HG03432 (cell line): ENCODE results near the gene PDPN.

Experiments
- ATAC-seq: cut with Tn5 transposase; IDR thresholded peaks from one replicate; pipeline ENCODE4 v1.9.1; 2021; ENCODE audit warnings: mild to moderate bottlenecking, moderate library complexity; ENCODE audit not compliant: unreplicated experiment

PDPN gene

GRCh38 chr1:13576926-13577325, 6.7 kb upstream of the PDPN start:
- ATAC-seq = no peak

GRCh38 chr1:13577846-13578245, 5.8 kb upstream of the PDPN start:
- no peak for ATAC-seq

DNA sequence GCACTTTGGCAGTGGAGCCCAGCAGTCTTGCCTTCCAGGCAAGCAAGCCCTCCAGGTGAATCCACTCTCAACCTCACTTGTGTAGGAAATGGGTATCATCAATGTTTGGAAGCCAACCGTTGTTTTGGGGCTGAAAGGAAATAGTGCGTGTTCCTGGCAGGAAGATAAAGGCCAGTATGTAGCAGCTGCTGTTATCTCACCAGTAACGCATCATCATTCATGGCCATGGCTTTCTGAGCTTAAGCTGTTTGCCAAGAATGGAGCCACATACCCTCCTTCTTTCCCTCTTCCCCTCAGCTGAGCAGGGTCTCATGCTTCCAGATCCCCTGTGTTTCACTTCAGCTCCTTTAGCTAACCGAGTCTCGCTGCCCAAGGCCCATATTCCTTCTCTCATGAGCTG, 2.2 kb upstream of the PDPN start:
- ATAC-seq = no peak

DNA sequence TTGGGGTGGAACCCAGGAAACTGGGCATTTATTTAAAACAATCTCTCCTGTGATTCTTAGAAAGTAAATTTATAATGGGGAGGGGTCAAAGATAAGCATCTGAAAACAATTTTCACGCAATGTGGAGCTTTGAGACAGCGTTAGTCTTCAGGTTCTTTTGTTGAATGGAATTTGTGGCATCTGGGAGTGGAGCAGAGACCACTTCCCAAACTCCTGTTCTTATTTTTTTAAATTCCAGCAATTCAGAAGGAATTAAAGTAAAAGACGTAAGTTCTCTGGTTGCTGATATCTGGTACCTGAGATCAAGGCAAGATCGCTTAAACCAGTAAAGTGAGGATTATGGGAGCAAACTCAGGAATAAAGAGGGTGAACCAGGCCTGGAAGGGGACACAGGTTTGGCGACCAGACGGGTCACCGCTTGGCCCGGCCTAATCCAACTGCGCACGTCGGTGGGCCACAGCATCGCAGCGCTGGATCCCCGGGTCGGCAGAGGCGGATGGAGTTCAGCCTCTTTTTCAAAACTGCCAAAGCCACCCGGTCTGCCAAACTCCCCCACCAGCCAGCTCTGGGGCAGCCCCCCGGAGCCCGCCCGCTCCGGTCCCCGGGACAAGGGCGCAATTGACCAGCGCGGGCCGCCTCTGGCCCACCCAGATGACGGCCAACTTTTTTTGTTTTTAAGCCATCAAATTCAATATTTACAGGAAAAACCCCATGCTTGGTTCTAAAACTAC, 754 bp upstream of the PDPN start:
- ATAC-seq = no peak

- ATAC-seq = no peak
These were observed 547 bp downstream of the PDPN start for GRCh38 chr1:13583966-13584791.

DNA sequence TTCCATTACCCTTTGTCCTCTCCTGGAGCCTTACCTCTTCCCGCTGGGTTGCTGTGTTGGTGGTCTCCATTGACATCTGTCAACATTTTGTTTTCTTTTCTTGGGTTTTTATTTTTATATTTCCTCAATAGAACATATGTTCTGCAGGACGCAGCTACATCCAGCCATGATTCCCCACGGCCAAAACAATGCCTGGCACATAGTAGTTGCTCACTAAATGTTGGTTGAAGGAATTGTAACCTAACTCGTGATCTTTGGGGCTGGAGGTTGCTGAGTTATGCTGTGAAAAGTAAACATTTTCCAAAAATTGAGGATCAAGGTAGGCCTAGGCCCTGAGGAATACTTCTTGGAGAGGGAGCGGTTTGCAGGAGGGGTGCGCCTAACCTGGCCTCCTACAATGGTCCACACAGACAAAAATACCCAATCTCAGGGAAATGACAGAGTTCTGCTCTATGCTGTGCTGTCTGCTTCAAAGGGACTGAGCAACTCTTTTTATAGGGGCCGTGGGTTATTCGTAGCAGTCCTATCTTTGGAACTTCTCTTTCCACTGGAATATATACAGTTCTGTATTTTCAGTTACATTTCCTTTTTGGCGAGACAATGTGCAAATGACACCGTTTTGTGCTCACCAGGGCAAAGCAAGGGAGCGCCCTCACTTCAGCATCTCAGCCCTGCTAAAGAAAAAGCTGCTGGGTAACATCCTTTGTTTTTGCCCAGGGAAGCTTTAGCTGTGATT, 1.4 kb downstream of the PDPN start:
- no peak for ATAC-seq

- ATAC-seq = no peak
These were observed 2.0 kb downstream of the PDPN start for GRCh38 chr1:13585612-13585991.

- no peak for ATAC-seq
These were observed 2.4 kb downstream of the PDPN start for GRCh38 chr1:13586001-13586400.

GRCh38 chr1:13587256-13588030, 3.8 kb downstream of the PDPN start:
- ATAC-seq = no peak

- no peak for ATAC-seq
These were observed 5.5 kb downstream of the PDPN start for GRCh38 chr1:13588946-13589796.

DNA sequence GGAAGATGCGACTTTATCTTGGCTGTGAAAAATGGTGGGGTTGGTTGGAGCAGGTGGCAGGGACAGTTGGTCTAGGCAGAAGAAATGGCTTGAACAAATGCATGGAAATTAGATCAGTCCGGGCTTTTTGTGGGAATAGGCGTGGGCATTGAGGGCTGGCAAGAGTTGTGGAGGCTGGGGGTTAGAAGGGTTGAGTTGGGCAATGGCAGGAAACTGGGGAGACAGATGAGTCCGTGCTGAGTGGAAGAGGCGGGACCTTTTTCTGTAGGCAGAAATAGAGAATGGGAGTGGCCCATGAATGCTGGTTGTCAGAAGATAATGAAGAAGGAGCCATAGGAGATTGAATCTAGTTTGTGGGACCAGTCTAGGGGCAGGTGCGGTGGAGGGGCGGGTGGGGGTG, 6.9 kb downstream of the PDPN start:
- ATAC-seq = no peak

DNA sequence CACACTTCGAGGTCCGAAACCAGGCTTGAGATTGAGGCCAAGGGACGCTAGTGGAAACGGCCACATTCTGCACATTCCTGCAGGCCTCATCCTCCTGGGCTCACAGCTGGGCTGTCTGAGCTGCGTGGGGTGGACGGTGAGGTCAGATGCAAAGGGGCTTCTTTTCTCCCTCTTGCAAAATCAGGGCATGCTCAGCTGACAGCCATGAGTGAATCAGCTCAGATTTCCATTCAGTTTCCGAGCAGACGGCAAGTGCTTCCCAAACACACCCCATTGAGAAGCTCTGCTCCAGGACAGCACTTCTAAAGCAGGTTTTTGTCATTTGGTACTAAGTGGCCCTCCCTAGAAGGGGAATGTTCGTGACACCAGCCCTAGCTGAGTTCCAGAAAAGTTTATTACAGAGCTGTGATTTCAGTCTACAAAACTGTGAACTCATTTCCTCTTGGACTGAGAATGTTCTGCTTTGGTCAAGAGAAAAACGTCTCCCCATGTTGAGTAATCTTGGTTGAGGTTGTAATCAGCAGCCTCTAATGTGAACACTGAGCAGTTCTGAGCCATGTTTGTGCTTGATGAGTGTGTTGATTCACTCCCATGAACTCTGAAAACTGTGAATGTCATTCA, 10.0 kb downstream of the PDPN start:
- ATAC-seq = no peak

DNA sequence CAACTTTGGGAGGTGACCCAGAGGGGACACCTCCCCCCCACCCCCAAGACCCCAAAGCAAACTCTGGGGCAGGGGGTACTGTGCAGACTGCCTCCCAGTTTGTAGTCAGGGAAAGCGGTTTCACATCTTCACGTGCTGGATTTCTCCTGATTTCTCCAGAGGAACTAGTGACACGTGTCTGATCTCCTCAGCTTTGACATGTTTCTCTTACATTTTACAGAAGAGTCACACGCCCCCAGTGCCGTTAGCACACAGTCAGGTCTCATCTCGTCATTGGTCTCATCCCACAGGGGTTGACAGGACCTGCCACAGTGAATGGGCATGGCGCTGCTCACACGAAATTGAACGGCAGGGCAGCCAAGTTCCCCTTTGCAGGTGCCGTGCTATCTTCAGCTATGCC, 11.8 kb downstream of the PDPN start:
- no peak for ATAC-seq

DNA sequence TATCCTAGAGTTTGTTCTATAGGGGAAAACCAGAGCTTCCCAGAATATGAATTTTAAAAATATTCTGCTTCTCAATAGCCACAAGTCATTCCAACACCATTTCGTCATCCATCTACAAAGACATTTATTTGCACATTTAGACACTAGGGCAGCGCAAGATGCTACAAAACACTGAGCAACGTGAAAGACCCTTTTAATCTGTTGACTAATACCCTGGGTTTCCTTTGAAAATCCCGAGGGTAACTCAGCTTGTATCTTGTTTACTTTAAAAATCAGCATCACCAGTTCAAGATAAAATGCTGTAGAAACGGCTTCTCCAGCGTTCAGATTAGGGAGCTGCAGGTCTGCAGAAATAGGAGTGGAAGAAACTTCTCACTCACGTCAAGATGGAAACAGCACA, 13.5 kb downstream of the PDPN start:
- no peak for ATAC-seq

DNA sequence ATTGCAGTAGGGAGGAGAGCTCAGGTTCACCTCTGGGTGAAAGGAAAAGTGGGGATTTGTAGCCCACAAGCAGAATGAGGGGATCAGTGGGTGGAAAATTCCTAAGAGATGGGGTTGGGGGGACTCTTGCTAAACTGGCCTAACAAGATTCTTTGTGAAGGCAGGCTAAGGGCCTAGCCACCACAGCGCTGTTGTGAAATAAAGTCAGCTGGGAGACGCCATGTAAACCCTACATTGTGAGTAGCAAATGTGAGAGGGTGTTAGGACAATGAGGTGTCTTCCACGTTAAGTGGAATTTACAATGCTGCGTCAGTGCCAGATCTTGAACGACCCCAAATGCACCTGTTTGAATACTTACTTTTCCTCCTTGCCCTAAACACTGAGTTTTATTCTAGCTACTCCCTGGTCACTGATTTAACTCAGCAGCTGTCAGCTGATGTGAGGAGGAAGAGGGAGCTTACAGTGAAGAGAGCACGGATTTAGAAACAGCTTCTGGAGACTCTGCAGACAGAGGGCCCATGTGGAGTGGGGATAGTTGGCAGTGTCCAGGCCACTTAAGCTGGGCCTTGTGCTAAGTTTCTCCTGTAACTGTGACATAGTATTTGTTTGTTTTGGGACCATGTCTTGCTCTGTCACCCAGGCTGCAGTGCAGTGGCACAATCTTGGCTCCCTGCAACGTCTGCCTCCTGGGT, 17.3 kb downstream of the PDPN start:
- no peak for ATAC-seq

DNA sequence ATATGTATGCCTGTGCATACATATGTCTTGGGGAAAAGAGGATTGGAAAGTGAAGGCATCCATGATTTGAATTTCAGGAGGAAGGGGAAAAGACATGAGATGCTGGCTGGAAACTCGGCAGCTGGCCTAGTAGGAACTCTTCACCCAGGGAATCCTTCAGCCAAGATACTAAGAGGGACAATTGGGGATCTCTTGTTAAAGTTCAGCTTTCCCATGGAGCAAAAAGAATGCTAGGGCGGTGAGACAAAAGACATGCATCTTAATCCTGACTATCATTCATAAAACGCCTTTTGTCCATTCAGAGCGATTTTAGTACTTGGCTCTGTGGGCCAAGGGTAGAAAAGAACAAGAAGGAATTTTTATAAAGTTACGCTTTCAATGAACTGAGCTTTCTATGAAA, 20.5 kb downstream of the PDPN start:
- ATAC-seq = no peak

DNA sequence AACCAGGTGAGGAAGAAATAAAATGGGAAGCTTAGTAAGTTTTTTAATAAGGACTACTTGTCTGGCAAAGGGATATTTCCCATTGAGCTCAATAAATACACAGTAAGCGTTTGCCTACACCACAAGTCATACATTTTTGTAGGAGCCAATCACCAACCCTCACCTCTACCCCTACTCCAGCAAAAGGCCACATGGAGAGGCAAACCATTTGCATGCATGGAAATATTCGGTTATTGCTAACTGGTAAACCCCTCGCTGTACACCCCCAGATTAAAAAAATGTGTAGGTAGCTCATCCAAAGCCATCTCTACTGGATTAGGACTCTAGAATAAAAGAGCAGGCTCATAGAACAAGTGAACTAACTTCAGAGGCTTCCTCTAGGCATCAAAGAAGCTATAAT, 21.1 kb downstream of the PDPN start:
- ATAC-seq = no peak

DNA sequence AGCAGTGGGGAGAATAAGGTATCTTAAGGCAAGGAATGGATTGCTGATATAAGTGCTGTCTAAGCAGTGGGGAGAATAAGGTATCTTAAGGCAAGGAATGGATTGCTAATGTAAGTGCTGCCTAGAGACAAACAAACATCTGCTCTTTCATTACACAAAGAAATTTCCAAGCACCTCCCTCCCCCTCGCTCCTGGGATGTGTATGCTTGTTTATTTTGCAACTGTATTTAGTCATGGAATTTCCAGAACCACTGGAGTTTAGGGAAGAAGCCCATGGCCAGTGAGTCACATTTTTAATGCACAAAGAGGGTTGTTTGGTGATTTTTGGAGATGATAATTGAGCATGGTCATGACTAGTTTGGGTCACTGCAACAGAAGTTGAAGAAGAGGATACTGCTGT, 21.5 kb downstream of the PDPN start:
- no peak for ATAC-seq

- no peak for ATAC-seq
These were observed 23.4 kb downstream of the PDPN start for GRCh38 chr1:13607002-13607401.
